ENCODE results near the gene RPS6KA5.
"Not testable (repeated sequence)": the region's sequence is repeated elsewhere in the genome, so short reads cannot be mapped to it uniquely, and the experiment has no call there.

RPS6KA5 gene

DNA sequence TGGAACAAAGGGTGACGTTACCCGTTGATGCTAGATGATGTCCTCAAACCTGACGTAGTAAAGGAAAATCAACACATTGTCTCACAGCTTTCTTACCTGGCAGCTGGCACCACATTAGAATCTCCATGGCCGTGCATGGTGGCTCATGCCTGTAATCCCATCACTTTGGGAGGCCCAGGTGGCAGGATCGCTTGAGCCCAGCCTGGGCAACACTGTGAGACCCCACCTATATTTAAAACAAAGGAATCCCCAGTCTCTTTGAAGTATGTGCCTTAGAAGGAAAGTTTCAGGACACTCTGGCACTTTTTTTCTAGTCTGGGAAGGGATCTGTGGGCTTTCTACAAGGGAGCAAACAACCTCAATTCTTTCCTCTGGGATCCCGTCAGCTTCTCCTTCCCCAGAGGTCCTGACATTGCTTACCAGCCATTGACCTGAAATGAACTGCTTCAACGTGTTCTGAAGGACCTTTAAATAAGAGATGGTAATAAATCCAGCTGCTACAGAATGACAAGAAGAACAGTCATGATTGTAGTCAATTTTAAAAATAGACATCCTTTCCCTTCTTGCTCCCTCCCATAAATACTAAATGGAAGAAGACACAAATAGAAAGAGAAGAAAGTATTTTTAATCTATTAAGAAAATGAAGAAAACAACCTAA, 210.5 kb downstream of the RPS6KA5 start:
- H3K4me1 ChIP-seq: no peaks in the 10 kb centered on the region
- H3K27me3 ChIP-seq: no peaks in the 10 kb centered on the region
- no peaks in the 10 kb centered on the region for H3K9me3 ChIP-seq
- intact Hi-C loops (cut with DNase I; ENCODE audit: low total_unique reads): no loop called here
- peaks cover 0 to 7% (median 0%) of the 10 kb centered on the region in 3 donors for H3K36me3 ChIP-seq
- TF ChIP-seq, protein P1, sequence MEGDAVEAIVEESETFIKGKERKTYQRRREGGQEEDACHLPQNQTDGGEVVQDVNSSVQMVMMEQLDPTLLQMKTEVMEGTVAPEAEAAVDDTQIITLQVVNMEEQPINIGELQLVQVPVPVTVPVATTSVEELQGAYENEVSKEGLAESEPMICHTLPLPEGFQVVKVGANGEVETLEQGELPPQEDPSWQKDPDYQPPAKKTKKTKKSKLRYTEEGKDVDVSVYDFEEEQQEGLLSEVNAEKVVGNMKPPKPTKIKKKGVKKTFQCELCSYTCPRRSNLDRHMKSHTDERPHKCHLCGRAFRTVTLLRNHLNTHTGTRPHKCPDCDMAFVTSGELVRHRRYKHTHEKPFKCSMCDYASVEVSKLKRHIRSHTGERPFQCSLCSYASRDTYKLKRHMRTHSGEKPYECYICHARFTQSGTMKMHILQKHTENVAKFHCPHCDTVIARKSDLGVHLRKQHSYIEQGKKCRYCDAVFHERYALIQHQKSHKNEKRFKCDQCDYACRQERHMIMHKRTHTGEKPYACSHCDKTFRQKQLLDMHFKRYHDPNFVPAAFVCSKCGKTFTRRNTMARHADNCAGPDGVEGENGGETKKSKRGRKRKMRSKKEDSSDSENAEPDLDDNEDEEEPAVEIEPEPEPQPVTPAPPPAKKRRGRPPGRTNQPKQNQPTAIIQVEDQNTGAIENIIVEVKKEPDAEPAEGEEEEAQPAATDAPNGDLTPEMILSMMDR (IDR thresholded peaks at IDR 0.05): no peak
- H3K27ac ChIP-seq: no peak overlapping the region
- DNase-seq: no peak
- no peak overlapping the region for H3K4me3 ChIP-seq

DNA sequence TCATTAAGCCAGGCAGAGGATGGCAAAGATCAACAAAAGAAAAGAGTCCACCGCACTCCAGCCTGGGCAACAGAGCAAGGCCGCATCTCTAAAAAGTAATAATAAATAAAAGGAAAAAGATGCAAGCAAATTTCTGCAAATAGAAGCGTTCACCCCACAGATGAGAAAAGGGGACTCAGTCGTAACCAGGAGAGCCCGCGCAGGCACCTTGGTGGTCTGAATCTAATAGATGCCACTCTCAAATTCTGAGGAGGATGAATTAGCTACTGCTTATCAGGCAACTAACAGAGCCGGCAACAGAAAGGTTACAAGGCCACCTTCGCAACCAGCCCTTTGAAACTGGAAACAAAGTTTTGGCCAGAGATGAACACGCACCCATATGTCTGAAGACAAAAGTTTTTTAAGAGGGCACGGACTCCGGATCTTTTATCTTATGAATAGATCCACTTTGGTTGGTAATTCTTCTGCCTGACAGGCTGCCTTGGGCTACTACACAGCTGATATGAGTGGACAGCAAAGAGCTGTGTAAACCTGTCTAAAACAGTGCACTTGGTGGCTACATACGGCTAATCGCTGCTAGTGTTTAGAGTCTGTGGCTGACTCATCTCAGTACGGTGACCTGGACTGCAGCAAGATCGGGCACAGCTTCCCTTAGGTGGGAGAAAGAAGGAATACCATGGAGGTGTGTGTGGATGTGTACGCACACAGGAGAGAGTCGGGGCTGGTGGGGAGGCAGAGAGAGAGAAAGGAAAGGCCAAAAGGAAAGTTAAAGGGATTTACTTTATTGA, 211.3 kb downstream of the RPS6KA5 start:
- Histone ChIP-seq H3K27me3 (no peaks in the 10 kb centered on the region), H3K4me3 (no peak overlapping the region), H3K4me1 (no peaks in the 10 kb centered on the region), H3K36me3 (peaks cover 0 to 7% (median 0%) of the 10 kb centered on the region in 3 donors), H3K27ac (no peak overlapping the region), H3K9me3 (no peaks in the 10 kb centered on the region)
- TF ChIP-seq, protein P1 (IDR thresholded peaks at IDR 0.05): no peak
- DNase-seq: no peak
- intact Hi-C loops (cut with DNase I; ENCODE audit: low total_unique reads): no loop called here

DNA sequence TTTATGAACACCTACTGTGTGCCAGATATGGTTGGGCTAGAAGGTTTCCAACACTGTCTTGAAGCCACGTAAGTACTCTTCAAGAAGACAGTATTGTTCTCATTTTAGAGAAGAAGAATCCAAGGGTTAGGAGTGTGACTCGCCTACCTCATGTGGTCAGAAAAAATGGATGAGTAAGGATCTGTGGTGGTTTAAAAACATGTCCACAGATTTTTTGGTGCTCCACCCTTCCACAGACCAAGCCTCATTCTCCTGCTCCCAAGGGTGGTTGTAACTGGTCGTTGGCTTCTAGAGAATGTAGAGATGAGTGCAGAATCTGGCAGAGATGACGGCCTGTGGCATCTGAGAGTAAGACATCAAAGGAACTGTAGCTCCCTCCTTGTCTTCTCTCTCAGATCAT, 213.9 kb downstream of the RPS6KA5 start:
- Histone ChIP-seq H3K4me1 (no peaks in the 10 kb centered on the region), H3K36me3 (peaks cover 0 to 7% (median 0%) of the 10 kb centered on the region in 3 donors), H3K4me3 (no peak overlapping the region), H3K27me3 (no peaks in the 10 kb centered on the region), H3K27ac (no peak overlapping the region), H3K9me3 (no peaks in the 10 kb centered on the region)
- TF ChIP-seq, protein P1 (IDR thresholded peaks at IDR 0.05): no peak
- intact Hi-C loops (cut with DNase I; ENCODE audit: low total_unique reads): no loop called here
- no peak for DNase-seq

DNA sequence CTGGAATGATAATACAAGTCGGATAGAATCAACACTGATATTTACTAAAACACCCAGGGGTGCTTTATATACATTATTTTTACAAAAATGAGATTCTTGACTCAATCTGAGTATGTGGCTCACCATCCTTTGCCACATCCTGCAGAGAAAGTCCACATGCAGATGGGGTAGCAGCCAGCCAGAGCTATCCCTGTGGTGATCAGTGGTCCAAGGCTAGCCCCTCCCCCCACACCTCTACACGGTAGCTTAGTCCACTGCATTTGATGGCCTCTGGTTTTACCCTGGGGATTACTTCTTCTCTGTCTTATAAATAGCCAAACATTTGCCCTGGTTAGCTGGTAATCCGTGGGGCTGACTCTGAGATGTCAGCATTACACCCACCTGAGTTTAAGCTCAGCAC, 216.1 kb downstream of the RPS6KA5 start:
- Histone ChIP-seq H3K36me3 (peaks cover 0 to 7% (median 0%) of the 10 kb centered on the region in 3 donors), H3K4me1 (peaks cover 0 to 3% (median 2%) of the 10 kb centered on the region in 4 donors), H3K4me3 (no peak overlapping the region), H3K27me3 (no peaks in the 10 kb centered on the region), H3K27ac (no peak overlapping the region), H3K9me3 (no peaks in the 10 kb centered on the region)
- TF ChIP-seq, protein P1 (IDR thresholded peaks at IDR 0.05): no peak
- no peak for DNase-seq
- intact Hi-C loops (cut with DNase I; ENCODE audit: low total_unique reads): no loop called here

DNA sequence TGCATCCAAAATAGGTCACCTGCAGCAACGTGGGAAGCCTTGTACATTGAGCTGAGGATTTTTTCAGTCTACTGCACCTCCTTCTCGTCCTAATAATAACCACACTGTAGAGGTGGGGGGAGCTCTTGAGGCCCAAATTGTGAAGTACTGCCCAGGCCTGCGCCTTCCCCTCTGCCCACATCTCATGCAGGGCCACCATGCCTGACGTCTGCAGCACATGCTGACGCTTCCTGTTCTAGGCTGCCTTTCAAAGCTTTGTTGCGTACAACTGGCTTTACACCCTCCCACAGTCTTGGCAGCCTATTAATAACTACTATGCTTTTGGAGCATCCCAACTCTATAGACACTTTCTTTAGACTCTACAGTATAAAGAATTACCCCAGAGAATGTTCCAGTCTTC, 217.7 kb downstream of the RPS6KA5 start:
- peaks cover 0 to 7% (median 0%) of the 10 kb centered on the region in 3 donors for H3K36me3 ChIP-seq
- no peaks in the 10 kb centered on the region for H3K9me3 ChIP-seq
- DNase-seq: peak in 1 of 2 donors; percentile 51
- no peaks in the 10 kb centered on the region for H3K27me3 ChIP-seq
- TF ChIP-seq, protein P1 (IDR thresholded peaks at IDR 0.05): no peak
- peaks cover 0 to 11% (median 6%) of the 10 kb centered on the region in 4 donors for H3K4me1 ChIP-seq
- no peak overlapping the region for H3K4me3 ChIP-seq
- H3K27ac ChIP-seq: no peak overlapping the region
- intact Hi-C loops (cut with DNase I; ENCODE audit: low total_unique reads): no loop called here

DNA sequence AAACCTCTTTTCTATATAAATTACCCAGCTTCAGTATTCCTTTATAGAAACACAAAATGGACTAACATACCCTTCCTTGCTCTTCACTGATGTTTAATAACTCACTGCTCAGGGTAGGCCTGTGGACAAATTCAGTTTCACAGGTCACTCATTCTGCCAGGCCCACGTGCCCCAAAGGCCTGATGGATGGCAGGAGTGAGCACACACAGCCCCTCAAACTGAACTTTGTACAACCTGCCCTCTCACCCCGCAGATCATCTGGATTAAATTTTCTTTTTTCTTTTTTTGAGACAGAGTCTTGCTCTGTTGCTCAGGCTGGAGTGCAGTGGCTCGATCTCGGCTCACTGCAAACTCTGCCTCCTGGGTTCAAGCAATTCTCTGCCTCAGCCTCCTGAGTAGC, 219.8 kb downstream of the RPS6KA5 start:
- H3K36me3 ChIP-seq; H3K27me3 ChIP-seq; H3K9me3 ChIP-seq; H3K27ac ChIP-seq; intact Hi-C loops (cut with DNase I; ENCODE audit: low total_unique reads); DNase-seq; H3K4me3 ChIP-seq: not testable (repeated sequence)
- H3K4me1 ChIP-seq: peaks cover 0 to 11% (median 6%) of the 10 kb centered on the region in 4 donors

Data from tibial artery (tissue), 4 donors.